Measurements from ENCODE around the gene SVOP.

DNA sequence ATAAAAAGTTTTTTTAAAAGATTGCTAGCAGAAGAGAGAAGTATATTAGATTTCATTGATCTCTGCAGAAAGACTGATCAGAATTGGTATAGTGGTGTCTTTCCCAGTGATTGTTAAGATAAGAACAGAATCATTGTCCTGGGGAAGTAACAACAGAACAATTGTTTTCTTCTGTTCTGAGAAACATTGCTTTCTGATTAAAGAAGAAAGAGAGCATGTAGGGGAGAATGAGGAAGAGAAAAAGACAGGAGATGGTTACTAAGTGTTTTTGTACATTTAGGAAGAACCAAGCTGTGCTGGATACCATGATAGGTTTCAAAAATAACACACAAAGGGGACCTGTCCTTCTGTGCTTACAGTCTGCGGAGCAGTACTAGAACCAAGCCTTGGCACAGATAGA is 36.5 kb upstream of the SVOP start:
- TF ChIP-seq CTCF (IDR thresholded peaks at IDR 0.05) (no peak), POLR2A (IDR thresholded peaks at IDR 0.05) (no peak)

Measured in lower leg skin (tissue), 3 donors.